Epithelial cell of esophagus (primary cell): Measurements from ENCODE around the gene ITFG1.

Source experiments
- DNase-seq: peaks from one replicate; pipeline ENCODE4 v3.0.0; 2010; ENCODE audit warnings: low read depth
- H3K4me3 ChIP-seq: 2 replicates; pipeline ENCODE4 v1.5.1; 2011; ENCODE audit warnings: mild to moderate bottlenecking, low read length, control low read depth
- CTCF ChIP-seq: IDR thresholded peaks from 2 replicates; pipeline ENCODE4 v1.5.1; 2011; ENCODE audit warnings: low read depth, mild to moderate bottlenecking, low read length, control low read depth, inconsistent platforms; ENCODE audit not compliant: insufficient read depth; ENCODE audit errors: missing control alignments

ITFG1 gene

GRCh38 chr16:47309581-47310312 lies 151.1 kb downstream of the ITFG1 start:
- DNase-seq = no peak
- no peak for TF ChIP-seq CTCF
- no peak overlapping the region for H3K4me3 ChIP-seq

DNA sequence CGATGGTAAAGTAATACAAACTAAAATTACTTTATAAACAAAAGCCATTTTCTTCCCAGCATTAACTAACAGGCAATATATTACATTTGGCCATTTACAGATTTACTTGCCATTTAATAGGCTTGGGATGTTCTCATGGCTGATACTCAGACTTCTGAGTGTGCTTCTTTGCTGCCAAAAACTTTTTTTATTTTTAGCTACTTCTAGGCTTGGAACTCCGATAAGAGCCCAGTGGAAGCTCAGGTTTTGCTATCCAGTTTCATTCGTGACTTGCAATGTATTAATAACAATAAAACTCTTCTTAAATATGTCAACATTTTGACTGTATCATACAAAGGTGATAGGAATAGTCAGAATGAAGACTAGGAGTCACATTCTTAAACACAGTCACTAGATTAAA lies 152.3 kb downstream of the ITFG1 start:
- no peak overlapping the region for H3K4me3 ChIP-seq
- TF ChIP-seq CTCF = no peak
- DNase-seq = no peak

DNA sequence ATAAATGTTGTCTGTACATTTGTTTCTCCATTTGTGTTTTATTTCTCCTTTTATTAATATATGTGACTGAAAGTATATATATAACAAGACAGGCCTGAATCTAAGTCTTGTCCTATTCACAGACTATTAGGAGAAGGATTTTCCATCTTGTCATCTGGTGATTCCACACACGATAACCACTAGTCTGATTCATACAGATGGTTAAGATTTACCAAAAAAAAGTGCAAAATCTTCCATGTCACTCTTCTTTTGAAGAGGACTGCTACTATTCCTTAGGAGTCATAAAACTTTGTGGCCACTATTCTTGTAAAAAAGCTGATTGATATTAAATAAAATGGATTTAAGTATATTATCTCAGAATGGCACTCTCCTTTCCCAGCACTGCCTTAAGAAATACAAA lies 156.3 kb downstream of the ITFG1 start:
- DNase-seq = no peak
- H3K4me3 ChIP-seq = no peak overlapping the region
- TF ChIP-seq CTCF = no peak

DNA sequence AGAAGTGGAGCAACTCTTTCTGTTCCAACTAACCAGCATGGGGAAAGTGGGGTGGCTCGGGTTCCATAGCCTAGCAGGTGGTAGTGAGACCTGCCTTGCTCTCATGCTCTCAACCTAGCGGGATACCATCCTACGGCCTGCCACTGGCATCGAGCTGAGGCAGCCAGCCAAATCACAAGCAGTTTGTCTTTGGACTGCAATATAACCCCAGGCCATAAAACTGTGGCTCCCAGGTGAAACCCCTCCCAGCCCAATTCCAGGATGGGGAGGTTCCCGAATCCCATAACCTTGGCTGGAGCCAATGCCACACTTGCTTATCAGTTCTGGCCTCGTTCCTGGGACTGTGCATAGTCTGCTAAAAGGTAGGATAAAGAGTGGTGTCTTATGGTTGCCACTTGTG lies 161.3 kb downstream of the ITFG1 start:
- TF ChIP-seq CTCF = no peak
- DNase-seq = no peak
- H3K4me3 ChIP-seq = no peak overlapping the region

GRCh38 chr16:47284999-47285398 lies 175.9 kb downstream of the ITFG1 start:
- TF ChIP-seq CTCF = no peak
- DNase-seq = peak; percentile 2
- H3K4me3 ChIP-seq = no peak overlapping the region

DNA sequence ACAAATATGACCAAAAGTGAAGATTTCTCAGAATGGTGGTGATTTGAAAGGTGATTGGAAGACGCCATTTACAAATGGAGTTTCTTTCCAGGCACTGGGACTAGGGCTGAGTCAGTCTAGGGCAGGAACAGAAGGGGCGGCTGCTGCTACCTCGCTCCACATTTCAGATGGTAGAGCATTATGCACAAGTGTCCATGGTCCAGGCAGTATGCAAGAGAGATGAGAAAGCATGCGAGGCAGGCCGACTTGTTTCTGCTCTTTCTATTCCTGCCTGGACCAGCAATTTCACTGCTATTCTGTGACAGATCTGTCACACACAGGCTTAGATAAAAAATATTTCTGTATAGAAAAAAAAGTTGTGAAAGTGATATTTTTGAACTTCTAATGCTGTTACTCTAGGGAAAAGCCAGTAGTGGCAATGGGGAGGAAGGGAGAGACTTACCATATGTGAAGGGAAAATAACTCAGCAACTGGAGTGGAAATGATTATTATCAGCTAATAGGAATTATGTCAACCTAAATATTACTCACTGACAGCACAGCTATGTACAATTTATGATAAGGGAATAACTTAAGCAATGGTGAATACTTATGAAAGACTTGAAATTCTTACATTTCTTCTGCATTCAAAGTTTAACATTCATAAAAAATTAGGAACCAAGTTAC lies 182.4 kb downstream of the ITFG1 start:
- no peak for TF ChIP-seq CTCF
- no peak for DNase-seq
- H3K4me3 ChIP-seq = no peak overlapping the region

- no peak for TF ChIP-seq CTCF
- no peak overlapping the region for H3K4me3 ChIP-seq
- DNase-seq = no peak
Measured at GRCh38 chr16:47276522-47276921, 184.3 kb downstream of the ITFG1 start.
